H1 (cell line): ENCODE measurements around the gene MTMR10.

Experiments used
- ASH2L ChIP-seq: fragments of 200-600, 300-600 bp; sonication (generic); IDR thresholded peaks from one replicate; pipeline ENCODE4 v1.7.1; 2017; ENCODE audit warnings: low read length
- BCL11A ChIP-seq, 2 experiments: IDR thresholded peaks; one replicate each; pipeline ENCODE4 v1.6.1; 2011; ENCODE audit warnings: low read depth in 2 of 2, low read length in 2 of 2, mild to moderate bottlenecking in 2 of 2
- CEBPB ChIP-seq: IDR thresholded peaks from 2 replicates; pipeline ENCODE4 v1.6.1; 2012; ENCODE audit warnings: low read depth, low read length
- CTCF ChIP-seq, 3 experiments: IDR thresholded peaks; 1 replicate in 2 of 3; 2 replicates in 1 of 3; pipeline versions ENCODE4 v1.5.1 to v1.6.1; 2011; ENCODE audit warnings: low read length in 3 of 3, mild to moderate bottlenecking in 3 of 3, inconsistent platforms in 2 of 3, low read depth in 1 of 3, moderate library complexity in 1 of 3; ENCODE audit not compliant: insufficient read depth in 1 of 3; ENCODE audit errors: control extremely low read depth in 1 of 3
- EGR1 ChIP-seq: IDR thresholded peaks from 2 replicates; pipeline ENCODE4 v1.6.1; 2011; ENCODE audit warnings: low read depth, low read length, borderline replicate concordance
- EZH2 ChIP-seq: fragments of 200-600 bp; sonication (generic); IDR thresholded peaks from 2 replicates; pipeline ENCODE4 v1.7.1; 2012; ENCODE audit warnings: low read depth, mild to moderate bottlenecking, moderate library complexity, low read length, inconsistent platforms; ENCODE audit not compliant: severe bottlenecking
- POLR2A ChIP-seq, 2 experiments: IDR thresholded peaks; 1 replicate in 1 of 2; 2 replicates in 1 of 2; pipeline ENCODE4 v1.6.1; 2011; ENCODE audit warnings: low read depth in 2 of 2, low read length in 2 of 2, mild to moderate bottlenecking in 2 of 2; ENCODE audit errors: control extremely low read depth in 1 of 2
- RFX5 ChIP-seq: IDR thresholded peaks from 2 replicates; pipeline ENCODE4 v1.6.1; 2011; ENCODE audit warnings: low read depth, low read length, improper control_type of control experiment, borderline replicate concordance
- SIN3A ChIP-seq, 2 experiments: IDR thresholded peaks in 1 of 2; conservative IDR thresholded peaks in 1 of 2; 2 replicates each; pipeline ENCODE4 v1.6.1; 2011 to 2012; ENCODE audit warnings: low read length in 2 of 2, improper control_type of control experiment in 1 of 2, low read depth in 1 of 2, mild to moderate bottlenecking in 1 of 2
- YY1 ChIP-seq: IDR thresholded peaks from 2 replicates; pipeline ENCODE4 v1.6.1; 2011; ENCODE audit warnings: low read depth, mild to moderate bottlenecking, low read length

- TF ChIP-seq CTCF (IDR thresholded peaks at IDR 0.05; ENCODE audit: control extremely low read depth in 1 of 3, insufficient read depth in 1 of 3, low read depth in 1 of 3, low read length in 3 of 3): peak; percentile 11 to 26 (median 13); a peak in 2 of 4 replicates
- TF ChIP-seq ASH2L: no peak
- no peak for TF ChIP-seq RFX5
- no peak for TF ChIP-seq POLR2A (IDR thresholded peaks at IDR 0.05; ENCODE audit: control extremely low read depth in 1 of 2, low read depth in 2 of 2, low read length in 2 of 2)
- TF ChIP-seq EGR1: no peak
- no peak for TF ChIP-seq SIN3A (conservative IDR thresholded peaks at IDR 0.05 in 1 of 2, IDR thresholded peaks at IDR 0.05 in 1 of 2; ENCODE audit: low read depth in 1 of 2, low read length in 2 of 2)
- TF ChIP-seq CEBPB: no peak
- TF ChIP-seq EZH2: no peak
- TF ChIP-seq BCL11A (IDR thresholded peaks at IDR 0.05; ENCODE audit: low read depth in 2 of 2, low read length in 2 of 2): no peak
- no peak for TF ChIP-seq YY1
These were observed 49.9 kb downstream of the MTMR10 start for GRCh38 chr15:30941520-30941919.
